Measurements from ENCODE around the gene INSRR. TPM values are rescaled to one million over a fixed set of nuclear protein-coding genes. Genes with fewer than 3 reads are reported as not detected.

INSRR gene
- total and polyA plus RNA-seq, 2 of the 8 experiments (the other 6 are each of a cell fraction or from before 2014, with no cell fraction given), result 0.02 TPM; not detected in 1

GRCh38 chr1:156874142-156874541 lies 15.2 kb upstream of the INSRR start (continued):
- TF ChIP-seq HDAC2 (IDR thresholded peaks at IDR 0.05; ENCODE audit: borderline replicate concordance in 1 of 2, low read depth in 2 of 2, low read length in 2 of 2) (no peak), CHD1 (IDR thresholded peaks at IDR 0.05; ENCODE audit: low read depth, low read length) (no peak), SIX5 (IDR thresholded peaks at IDR 0.05; ENCODE audit: low read depth, low read length) (no peak), GTF2F1 (IDR thresholded peaks at IDR 0.05; ENCODE audit: borderline replicate concordance, low read depth, low read length) (no peak), TBP (IDR thresholded peaks at IDR 0.05; ENCODE audit: low read depth, low read length) (no peak), RXRA (IDR thresholded peaks at IDR 0.05; ENCODE audit: insufficient read depth, low read depth, low read length) (no peak)
